Omental fat pad (tissue), 4 donors: ENCODE data around the gene SAP130. TPM values are rescaled to one million over a fixed set of nuclear protein-coding genes. Genes with fewer than 3 reads are reported as not detected.

ENCODE experiments used
- ATAC-seq: fragments of 150-250 bp; one replicate; pipeline ENCODE4 v1.9.1; 2016; ENCODE audit warnings: mild to moderate bottlenecking, moderate library complexity; ENCODE audit not compliant: low FRiP score
- DNase-seq: peaks from one replicate; pipeline ENCODE4 v3.0.0-alpha.2; 2019; ENCODE audit warnings: low spot score
- total RNA-seq, 4 donors: library from RNA; depleted of rRNA; stranded (reverse); fragments of >200 nt; gene quantifications; one replicate each; pipeline ENCODE4 v1.1.0, GENCODE V29; 2016
- TF ChIP-seq, protein P1 (sequence below), 3 donors: fragments of 450-650 bp; IDR thresholded peaks; one replicate each; pipeline ENCODE4 v1.5.1; 2016 to 2017; ENCODE audit warnings: antibody characterized with exemption in 3 of 3, mild to moderate bottlenecking in 3 of 3, moderate library complexity in 2 of 3

The SAP130 gene
- total RNA-seq, 4 donors from 2014 or later = 5.3 to 14.7 (median 11.6) TPM

DNA sequence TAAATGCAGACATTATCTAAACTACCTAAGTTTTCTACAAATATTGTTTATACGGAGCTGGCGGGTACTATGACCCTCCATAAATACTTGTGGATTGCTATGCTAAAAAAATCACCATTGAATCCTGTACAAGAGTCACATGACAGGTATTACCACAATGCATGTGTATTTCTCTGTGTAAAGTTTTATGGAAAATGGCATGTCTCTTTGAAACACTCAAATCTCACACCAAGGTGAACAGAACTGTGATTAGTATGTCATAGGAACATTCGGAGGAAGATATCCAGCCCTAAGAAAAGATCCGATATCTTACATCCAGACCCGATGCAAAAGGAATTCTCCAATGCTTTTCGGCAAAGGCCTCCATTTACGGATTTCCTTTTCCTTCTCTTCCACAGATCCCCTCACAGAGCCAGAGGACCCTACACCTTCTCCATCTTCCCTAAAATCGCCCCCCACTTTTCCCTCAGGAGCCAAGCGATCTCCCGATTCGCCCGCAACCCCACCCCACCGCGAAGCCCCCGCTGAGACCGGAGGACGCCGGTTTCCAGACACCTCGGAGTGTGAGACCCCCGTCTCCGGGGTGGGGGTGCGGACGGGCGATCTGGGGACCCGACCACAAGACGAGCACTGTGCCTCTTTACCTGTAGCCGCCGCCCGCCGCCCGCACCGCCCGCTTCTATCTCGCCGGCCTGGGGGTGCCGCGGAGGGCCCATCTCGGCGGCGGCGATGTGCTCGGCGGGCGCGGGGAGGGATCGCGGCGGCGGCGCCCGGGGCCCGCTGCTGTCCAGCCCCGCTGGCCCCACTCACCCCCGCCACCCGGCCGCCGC is 1.2 kb downstream of the SAP130 start:
- no peak for DNase-seq
- TF ChIP-seq, protein P1, sequence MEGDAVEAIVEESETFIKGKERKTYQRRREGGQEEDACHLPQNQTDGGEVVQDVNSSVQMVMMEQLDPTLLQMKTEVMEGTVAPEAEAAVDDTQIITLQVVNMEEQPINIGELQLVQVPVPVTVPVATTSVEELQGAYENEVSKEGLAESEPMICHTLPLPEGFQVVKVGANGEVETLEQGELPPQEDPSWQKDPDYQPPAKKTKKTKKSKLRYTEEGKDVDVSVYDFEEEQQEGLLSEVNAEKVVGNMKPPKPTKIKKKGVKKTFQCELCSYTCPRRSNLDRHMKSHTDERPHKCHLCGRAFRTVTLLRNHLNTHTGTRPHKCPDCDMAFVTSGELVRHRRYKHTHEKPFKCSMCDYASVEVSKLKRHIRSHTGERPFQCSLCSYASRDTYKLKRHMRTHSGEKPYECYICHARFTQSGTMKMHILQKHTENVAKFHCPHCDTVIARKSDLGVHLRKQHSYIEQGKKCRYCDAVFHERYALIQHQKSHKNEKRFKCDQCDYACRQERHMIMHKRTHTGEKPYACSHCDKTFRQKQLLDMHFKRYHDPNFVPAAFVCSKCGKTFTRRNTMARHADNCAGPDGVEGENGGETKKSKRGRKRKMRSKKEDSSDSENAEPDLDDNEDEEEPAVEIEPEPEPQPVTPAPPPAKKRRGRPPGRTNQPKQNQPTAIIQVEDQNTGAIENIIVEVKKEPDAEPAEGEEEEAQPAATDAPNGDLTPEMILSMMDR (IDR thresholded peaks at IDR 0.05) = no peak

DNA sequence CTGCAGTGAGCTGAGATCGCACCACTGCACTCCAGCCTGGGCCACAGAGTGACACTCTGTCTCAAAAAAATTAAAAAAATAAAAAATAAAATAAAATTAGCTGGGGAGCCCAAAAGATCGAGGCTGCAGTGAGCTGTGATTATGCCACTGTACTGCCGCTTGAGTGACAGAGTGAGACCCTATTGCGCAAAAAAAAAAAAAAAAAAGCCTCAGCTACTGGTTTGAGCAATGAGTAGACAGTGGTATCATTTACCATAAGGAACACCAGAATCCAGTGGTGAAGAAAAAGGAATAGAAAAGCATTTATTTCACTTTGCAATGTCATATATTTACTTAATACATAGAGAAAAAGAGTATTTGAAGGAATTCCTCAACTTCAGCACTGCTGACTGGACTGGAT is 3.0 kb downstream of the SAP130 start:
- ATAC-seq (no peak), DNase-seq (no peak)
- TF ChIP-seq, protein P1 (IDR thresholded peaks at IDR 0.05) = no peak

More for the DNA sequence above, 1.2 kb downstream of the SAP130 start:
- ATAC-seq = no peak

DNA sequence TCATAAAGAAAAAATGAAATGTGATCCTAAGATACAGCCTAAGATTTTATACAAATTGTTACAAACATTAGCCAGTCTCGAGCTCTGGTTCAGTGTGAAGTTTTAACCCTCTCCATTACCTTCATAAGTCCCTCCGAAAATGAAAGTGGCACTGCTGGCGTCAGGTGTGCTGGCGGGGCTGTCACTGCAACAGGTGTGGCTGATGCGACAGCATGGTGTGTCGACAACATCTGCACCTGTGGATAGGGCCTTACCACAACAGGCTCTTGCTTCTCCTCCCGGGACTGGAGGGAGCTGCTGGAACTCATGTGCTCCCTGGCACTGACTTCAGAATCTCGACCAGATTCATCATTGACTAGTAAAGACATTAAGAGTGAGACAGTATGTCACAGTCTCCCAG is 10.3 kb downstream of the SAP130 start:
- ATAC-seq = no peak
- DNase-seq = no peak
- TF ChIP-seq, protein P1 (IDR thresholded peaks at IDR 0.05) = no peak

DNA sequence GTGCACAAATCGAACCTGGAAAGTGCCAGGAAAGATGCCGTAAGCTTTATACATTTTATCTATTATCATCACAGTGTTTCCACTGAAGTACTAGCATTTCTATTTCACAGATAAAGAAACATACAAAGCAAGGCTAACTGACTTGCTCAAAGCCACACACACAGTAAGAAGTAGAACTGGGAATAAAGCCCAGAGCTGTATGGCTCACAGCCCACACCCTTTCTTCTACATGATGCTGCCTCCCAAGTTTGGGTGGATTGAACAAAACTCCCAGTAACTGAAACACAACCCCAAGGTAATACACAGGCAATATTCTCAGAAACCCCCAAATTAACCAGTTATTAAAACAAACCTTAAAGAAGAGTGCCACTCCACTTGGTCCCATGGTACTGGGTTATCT is 11.2 kb downstream of the SAP130 start:
- TF ChIP-seq, protein P1 (IDR thresholded peaks at IDR 0.05) = no peak
- DNase-seq (no peak), ATAC-seq (no peak)

DNA sequence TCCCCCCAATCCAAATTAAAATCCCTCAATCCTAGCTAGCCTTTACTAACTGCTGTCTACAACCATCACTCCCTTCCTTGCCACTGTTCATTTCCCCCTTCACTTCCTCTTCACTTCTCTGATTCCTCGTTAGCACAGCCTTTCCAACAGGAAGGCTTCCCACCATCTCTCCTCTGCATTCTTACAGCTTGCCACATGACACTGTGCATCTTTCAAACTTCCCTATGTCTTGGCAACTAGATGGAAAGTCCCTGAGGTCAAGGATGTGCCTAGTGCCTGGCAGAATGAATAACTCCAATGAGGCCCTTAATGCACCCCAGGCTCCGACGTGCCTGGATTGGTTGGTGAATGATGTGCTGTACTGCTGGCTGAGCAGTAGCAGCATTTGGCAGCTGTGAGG is 15.2 kb downstream of the SAP130 start:
- ATAC-seq = no peak
- DNase-seq = no peak
- TF ChIP-seq, protein P1 (IDR thresholded peaks at IDR 0.05) = no peak

DNA sequence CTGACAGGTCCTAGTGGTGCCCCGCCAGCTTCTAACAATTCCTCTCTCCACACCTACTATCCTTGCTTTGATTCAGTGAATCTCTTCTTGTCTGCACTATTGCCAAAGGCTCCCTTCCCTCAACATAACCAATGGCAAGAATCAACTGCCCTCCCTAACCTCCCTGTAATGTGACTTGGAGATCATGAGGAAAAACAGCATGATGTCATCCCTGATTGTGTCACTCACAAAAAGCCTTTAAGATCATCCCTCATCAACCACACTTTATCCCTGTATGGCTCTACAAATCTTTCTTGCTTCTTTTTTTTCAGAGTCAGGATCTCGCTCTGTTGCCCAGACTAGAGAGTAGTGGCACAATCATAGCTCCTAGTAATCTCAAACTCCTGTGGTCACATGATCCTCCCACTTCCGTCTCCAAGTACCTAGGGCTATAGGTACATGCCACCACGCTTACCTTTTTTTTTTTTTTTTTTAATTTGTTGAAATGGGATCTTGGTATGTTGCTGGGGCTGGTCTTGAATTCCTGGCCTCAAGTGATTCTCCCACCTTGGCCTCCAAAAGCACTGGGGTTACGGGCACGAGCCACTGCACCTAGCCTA is 19.7 kb downstream of the SAP130 start:
- TF ChIP-seq, protein P1 (IDR thresholded peaks at IDR 0.05) = no peak
- no peak for ATAC-seq
- DNase-seq = no peak

DNA sequence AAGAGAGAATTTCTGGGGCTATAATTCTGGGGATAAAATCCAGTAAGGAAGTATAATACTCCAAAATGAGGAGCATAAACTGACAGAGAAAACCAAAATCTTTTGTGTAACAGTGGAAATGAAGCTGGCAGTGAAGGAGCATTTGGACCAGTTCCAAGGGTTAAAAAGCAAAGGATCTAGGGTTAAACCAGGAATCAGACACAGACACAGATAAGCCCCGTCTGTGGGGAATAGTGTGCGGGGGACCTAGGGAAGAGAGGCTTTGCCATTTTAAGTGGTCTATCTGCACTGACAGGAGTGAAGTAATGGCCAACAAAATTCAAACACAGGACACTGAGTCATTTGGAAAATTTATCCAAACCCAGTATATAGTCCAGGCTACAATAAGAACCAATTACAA is 23.4 kb downstream of the SAP130 start:
- TF ChIP-seq, protein P1 (IDR thresholded peaks at IDR 0.05) = no peak
- DNase-seq (no peak), ATAC-seq (no peak)
